NB4 (cell line): ENCODE data around the gene SEPTIN11.

Experiments used
- DNase-seq: peaks from one replicate; pipeline ENCODE4 v3.0.0; 2010; ENCODE audit warnings: low read depth
- H3K4me3 ChIP-seq: one replicate; pipeline ENCODE4 v1.5.1; 2011; ENCODE audit warnings: mild to moderate bottlenecking, low read depth, low read length, moderate library complexity
- MYC ChIP-seq: IDR thresholded peaks from 2 replicates; pipeline ENCODE4 v1.6.1; 2011; ENCODE audit warnings: low read depth, low read length
- POLR2A ChIP-seq: IDR thresholded peaks from 2 replicates; pipeline ENCODE4 v1.6.1; 2011; ENCODE audit warnings: mild to moderate bottlenecking; ENCODE audit not compliant: insufficient read length; ENCODE audit errors: extremely low read depth
- TF ChIP-seq, protein P1 (sequence below): IDR thresholded peaks from one replicate; pipeline ENCODE4 v1.5.1; 2012; ENCODE audit warnings: low read depth, low read length
- TF ChIP-seq, protein P2 (sequence below): IDR thresholded peaks from 2 replicates; pipeline ENCODE4 v1.6.1; 2011; ENCODE audit warnings: low read depth, low read length

Gene SEPTIN11

DNA sequence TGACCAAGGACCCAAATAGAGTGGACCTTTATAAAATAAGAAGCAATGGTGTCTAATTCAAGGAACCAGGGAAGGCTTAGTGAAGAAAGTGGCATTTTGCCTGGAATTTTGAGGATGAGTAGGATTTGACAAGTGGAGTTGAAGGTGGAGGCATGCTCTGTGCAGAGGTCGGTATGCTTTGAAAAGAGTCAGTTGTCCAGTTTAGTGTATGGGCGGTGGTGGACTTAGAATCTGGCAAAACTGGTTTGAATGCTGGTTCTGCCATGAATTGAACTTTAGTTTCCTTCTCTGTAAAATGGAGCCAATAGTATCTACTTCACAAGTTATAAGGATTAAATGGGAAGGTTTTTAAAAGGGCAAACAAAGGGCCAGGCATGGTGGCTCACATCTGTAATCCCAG lies 29.7 kb downstream of the SEPTIN11 start:
- TF ChIP-seq POLR2A (no peak), MYC (no peak)
- TF ChIP-seq, protein P1, sequence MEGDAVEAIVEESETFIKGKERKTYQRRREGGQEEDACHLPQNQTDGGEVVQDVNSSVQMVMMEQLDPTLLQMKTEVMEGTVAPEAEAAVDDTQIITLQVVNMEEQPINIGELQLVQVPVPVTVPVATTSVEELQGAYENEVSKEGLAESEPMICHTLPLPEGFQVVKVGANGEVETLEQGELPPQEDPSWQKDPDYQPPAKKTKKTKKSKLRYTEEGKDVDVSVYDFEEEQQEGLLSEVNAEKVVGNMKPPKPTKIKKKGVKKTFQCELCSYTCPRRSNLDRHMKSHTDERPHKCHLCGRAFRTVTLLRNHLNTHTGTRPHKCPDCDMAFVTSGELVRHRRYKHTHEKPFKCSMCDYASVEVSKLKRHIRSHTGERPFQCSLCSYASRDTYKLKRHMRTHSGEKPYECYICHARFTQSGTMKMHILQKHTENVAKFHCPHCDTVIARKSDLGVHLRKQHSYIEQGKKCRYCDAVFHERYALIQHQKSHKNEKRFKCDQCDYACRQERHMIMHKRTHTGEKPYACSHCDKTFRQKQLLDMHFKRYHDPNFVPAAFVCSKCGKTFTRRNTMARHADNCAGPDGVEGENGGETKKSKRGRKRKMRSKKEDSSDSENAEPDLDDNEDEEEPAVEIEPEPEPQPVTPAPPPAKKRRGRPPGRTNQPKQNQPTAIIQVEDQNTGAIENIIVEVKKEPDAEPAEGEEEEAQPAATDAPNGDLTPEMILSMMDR, result no peak
- TF ChIP-seq, protein P2, sequence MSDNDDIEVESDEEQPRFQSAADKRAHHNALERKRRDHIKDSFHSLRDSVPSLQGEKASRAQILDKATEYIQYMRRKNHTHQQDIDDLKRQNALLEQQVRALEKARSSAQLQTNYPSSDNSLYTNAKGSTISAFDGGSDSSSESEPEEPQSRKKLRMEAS, result no peak
- no peak overlapping the region for H3K4me3 ChIP-seq
- no peak for DNase-seq

DNA sequence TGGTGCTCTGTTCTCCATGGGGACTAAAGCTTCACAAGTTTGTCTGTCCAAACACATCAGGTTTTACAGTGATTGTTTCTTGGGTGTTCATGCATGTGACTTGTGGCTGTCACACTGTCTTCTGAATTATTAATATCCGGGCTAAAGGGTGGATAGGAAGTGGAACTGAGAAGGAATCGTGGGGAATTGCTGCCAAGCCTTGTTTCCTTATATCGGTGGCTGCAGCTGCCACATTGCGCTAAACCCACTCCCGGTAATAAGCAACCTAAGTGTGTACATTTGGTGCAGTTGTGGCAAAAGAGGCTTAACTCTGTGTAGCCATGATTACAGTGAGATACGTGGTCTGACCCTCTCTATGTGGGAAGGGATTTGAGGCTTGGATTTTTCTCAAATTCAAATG lies 30.7 kb downstream of the SEPTIN11 start:
- TF ChIP-seq, protein P2, result no peak
- TF ChIP-seq MYC, result no peak
- TF ChIP-seq POLR2A, result no peak
- TF ChIP-seq, protein P1, result no peak
- no peak overlapping the region for H3K4me3 ChIP-seq

DNA sequence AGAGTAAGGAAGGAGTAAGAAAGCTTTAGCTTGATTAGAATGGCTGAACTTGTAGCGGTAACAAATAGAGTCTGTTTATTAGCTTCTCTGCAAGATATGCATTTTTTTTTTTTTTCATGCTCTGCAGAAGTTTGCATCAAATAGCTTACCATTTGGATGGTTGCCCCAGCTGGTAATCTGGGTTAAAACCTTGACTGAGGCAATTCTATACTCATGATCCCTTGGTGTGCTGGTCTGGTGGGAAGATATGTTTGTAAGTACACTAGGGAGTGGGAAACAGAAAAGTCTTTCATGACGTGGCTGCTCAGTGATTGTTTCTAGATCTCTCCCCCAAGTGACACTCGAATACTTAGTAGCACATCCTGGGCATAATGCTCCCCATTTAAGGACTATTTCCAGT lies 32.1 kb downstream of the SEPTIN11 start:
- no peak overlapping the region for H3K4me3 ChIP-seq
- TF ChIP-seq MYC, result no peak
- TF ChIP-seq, protein P1, result no peak
- TF ChIP-seq, protein P2, result no peak
- no peak for DNase-seq

More for the DNA sequence above, 30.7 kb downstream of the SEPTIN11 start:
- DNase-seq, result no peak

DNA sequence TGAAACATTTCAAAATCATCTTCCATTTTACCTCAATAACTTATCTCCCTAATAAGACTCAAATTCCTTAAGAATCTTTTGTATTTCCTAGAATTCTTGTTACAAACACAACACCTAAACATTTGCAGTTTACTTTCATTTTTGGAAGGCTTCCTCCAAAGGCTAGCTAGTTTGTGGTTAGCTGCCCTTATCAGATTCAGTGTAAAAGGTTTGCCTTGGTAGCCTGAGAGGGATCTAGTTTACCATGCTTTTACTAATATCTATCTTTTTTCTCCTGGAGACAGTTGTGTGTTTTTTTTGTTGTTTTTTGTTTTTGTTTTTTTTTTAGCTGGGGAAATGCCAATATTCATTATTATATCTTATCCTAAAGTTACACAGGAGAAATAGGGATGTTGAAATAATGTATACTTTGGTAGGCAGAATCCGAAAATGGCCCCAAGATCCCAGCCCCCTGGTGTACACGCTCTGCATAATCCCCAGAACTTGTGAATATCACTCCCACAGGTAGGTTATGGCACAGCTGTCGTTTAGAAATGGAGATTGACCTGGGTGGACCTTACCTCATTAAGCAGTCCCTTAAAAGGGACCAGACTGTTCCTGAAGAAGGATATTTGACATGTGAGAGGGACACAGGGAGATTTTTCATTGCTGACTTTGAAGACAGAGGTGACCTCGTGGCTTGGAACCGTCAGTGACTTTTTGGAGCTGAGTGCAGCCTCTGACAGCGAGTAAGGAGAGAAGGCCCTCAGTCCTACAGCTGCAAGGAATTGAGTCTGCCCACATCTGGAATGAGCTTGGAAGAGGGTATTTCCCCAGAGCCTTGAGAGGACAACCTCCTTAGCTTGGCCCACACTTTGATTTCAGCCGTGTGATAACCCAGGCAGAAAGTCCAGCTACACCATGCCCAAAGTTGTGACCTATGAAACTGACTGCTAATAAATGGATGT lies 33.4 kb downstream of the SEPTIN11 start:
- DNase-seq, result peak; percentile 5
- TF ChIP-seq, protein P2, result no peak
- TF ChIP-seq POLR2A (no peak), MYC (no peak)
- TF ChIP-seq, protein P1, result no peak
- H3K4me3 ChIP-seq, result no peak overlapping the region

DNA sequence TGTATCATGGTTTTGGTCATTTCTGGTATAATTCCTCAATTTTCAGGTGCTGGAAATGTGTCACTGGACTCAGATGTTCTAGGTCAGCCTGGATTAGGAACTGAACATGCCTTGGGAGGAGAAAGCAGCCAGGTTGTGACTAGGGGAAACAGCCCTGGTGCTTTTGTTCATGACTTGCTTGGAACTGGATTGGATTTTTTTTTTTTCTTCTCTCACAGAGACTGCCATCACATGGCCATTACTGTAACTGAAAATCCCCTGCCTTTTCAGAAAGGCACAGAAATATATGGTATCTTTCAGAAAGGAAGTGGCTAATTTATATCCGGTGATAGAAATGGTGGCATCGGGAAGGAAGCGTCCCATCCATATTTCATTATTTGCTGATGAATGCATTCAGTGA lies 34.6 kb downstream of the SEPTIN11 start:
- H3K4me3 ChIP-seq, result no peak overlapping the region
- DNase-seq, result peak; percentile 3

More for the DNA sequence above, 34.6 kb downstream of the SEPTIN11 start:
- TF ChIP-seq, protein P1, result no peak
- TF ChIP-seq, protein P2, result no peak
- TF ChIP-seq POLR2A (no peak), MYC (no peak)
